Measurements from ENCODE around the gene ARF6.
"Not testable (repeated sequence)": the region's sequence is repeated elsewhere in the genome, so short reads cannot be mapped to it uniquely, and the experiment has no call there.

The ARF6 gene

DNA sequence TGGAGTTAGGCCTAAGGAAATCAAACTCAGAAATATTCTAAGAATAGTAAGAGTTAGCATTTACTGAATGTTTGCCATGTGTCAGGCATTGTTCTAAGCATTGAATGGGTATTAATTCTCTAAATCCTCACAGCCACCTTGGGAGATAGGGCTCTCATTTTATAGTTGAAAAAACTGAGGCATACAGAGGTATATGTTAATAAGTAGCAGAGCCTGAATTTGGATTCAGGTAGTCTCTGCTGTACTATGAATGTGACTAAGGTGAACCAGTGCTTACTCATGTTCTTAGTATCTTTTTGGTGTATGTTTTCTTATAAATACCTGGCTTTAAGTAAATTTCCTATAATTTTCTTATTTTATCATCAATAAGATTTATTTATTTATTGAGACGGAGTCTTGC lies 8.1 kb downstream of the ARF6 start:
- in situ Hi-C loops (cut with MboI; ENCODE audit: low sequenced_read_pairs) = no loop called here

GRCh38 chr14:49902679-49903246 lies 9.9 kb downstream of the ARF6 start:
- in situ Hi-C loops (cut with MboI; ENCODE audit: low sequenced_read_pairs) = not testable (repeated sequence)

- in situ Hi-C loops (cut with MboI; ENCODE audit: low sequenced_read_pairs) = no loop called here
Measured at GRCh38 chr14:49904270-49904669, 11.4 kb downstream of the ARF6 start.

DNA sequence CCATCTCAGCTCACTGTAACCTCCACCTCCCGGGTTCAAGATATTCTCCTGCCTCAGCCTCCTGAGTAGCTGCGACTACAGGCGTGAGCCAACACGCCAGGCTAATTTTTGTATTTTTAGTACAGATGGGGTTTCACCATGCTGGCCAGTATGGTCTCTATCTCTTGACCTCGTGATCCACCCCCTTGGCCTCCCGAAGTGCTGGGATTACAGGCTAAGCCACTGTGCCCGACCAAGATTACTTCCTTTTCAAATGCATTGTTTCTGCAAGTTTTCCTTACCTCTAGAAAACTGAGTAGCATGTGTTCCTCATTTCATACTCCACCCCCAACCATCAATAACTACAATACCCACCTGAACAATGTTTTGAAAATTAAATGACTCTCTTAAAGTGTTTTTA lies 13.1 kb downstream of the ARF6 start:
- in situ Hi-C loops (cut with MboI; ENCODE audit: low sequenced_read_pairs) = no loop called here

DNA sequence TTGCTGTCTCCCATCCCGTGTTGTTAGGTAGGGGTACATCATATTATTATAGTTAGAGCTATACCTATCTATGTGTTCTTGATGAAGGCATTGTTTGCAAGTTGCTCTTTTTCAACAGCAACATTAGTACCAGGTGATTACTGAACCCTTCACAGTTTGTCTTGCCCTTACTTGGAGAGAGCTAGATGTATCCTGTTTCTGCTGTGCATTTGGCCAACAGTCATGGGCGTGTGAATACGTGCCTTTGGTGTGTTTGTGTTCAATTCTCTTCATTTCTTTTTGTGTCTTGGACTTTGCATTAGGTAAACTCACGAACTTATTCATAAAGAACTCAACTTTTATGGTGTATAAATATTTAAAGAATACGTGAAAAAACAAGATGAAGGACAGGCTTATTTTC lies 14.3 kb downstream of the ARF6 start:
- in situ Hi-C loops (cut with MboI; ENCODE audit: low sequenced_read_pairs) = no loop called here

DNA sequence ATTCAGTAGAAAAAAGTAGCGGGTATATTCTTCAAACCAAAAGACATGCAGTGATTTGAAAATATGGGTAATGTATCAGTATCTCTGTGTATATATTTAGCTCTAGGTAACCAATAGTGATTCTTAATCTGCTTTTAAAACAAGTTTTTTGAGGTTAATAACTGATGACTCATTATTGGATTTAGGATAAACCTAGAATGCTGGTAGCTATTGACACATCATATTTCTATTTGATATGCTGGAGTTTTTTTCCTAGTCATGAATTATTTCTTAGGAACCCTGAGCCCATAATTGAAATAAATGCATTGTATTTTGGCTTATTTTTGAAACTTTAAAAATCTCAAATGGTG lies 15.5 kb downstream of the ARF6 start:
- in situ Hi-C loops (cut with MboI; ENCODE audit: low sequenced_read_pairs) = no loop called here

- in situ Hi-C loops (cut with MboI; ENCODE audit: low sequenced_read_pairs) = no loop called here
Measured at GRCh38 chr14:49909016-49909415, 16.1 kb downstream of the ARF6 start.

DNA sequence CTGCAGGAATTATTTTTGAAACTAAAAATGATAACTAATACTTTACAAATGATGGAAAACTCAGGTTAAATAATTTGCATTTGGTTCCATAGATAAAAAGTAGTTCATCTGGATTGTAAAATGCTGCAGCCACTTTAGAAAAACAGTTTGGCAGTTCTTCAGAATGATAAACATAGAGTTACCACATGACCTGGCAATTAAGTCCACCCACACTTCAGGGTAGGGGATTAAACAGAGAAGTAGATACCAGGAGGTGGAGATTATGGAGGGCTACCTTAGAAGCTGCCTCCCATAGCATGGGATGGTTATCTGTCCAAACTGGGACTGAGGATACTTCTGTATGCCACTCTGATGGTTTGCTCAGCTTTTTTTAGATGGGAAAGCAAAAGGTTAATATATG lies 22.2 kb downstream of the ARF6 start:
- in situ Hi-C loops (cut with MboI; ENCODE audit: low sequenced_read_pairs) = no loop called here

DNA sequence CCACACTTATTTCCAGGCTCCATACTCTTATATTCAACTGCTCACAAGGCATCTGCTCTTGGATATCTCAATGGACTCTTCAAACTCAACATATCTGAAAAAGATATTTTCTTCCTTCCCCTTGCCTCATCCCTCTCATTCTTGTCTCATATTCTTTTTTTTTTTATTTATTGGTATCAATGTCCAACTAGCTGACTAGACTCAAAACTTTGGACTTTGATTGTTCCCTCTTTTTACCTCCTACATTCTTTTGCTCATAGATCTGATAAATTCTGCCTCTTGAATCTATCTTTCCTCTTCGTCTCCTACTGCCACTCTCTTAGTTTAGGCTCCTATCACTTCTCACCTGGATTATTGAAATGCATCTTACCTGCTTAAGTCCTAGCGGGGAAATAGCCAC lies 25.8 kb downstream of the ARF6 start:
- in situ Hi-C loops (cut with MboI; ENCODE audit: low sequenced_read_pairs) = no loop called here

- in situ Hi-C loops (cut with MboI; ENCODE audit: low sequenced_read_pairs) = no loop called here
Measured at GRCh38 chr14:49919825-49920659, 27.2 kb downstream of the ARF6 start.

- in situ Hi-C loops (cut with MboI; ENCODE audit: low sequenced_read_pairs) = no loop called here
Measured at GRCh38 chr14:49920935-49921334, 28.1 kb downstream of the ARF6 start.

- in situ Hi-C loops (cut with MboI; ENCODE audit: low sequenced_read_pairs) = no loop called here
Measured at GRCh38 chr14:49921401-49921800, 28.5 kb downstream of the ARF6 start.

GRCh38 chr14:49923442-49923841 lies 30.6 kb downstream of the ARF6 start:
- in situ Hi-C loops (cut with MboI; ENCODE audit: low sequenced_read_pairs) = no loop called here

- in situ Hi-C loops (cut with MboI; ENCODE audit: low sequenced_read_pairs) = no loop called here
Measured at GRCh38 chr14:49923881-49924280, 31.0 kb downstream of the ARF6 start.

DNA sequence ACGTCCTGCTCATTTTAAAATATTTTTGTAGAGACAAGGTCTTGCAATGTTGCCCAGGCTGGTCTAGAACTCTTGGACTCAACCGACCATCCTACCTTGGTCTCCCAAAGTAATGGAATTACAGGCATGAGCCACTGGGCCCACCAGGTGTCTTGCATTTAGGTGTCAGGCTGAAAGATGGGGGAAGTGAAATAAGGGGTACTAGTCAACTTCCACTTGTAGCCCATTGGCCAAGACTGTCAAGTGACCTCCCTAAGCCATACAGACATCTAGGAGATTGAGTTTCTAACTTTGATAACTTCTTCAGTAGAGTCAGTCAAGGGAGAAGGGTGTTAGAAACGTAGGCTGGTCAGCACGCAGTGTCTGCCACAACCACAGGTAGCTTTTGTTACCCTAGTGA lies 32.0 kb downstream of the ARF6 start:
- in situ Hi-C loops (cut with MboI; ENCODE audit: low sequenced_read_pairs) = no loop called here

DNA sequence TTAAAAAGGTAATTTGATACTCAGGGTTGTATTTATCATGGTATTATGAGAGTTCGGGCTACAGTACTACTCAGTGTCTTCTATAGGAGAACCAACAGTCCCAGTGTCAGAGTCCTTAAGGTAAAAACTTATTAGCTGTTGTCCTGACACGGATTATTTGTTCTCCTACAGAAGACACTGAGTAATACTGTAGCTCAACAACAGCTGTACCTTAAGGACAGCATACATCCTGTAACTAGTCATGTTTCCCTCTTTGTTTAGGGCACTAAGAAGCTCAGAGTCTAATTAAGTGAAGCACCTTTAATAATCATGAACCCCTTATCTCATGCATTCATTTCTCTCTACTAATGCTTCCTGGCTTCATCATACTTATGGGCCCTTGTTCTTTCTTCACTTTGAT lies 33.9 kb downstream of the ARF6 start:
- in situ Hi-C loops (cut with MboI; ENCODE audit: low sequenced_read_pairs) = no loop called here

GRCh38 chr14:49928015-49928414 lies 35.1 kb downstream of the ARF6 start:
- in situ Hi-C loops (cut with MboI; ENCODE audit: low sequenced_read_pairs) = no loop called here

- in situ Hi-C loops (cut with MboI; ENCODE audit: low sequenced_read_pairs) = no loop called here
Measured at GRCh38 chr14:49930720-49931119, 37.8 kb downstream of the ARF6 start.

DNA sequence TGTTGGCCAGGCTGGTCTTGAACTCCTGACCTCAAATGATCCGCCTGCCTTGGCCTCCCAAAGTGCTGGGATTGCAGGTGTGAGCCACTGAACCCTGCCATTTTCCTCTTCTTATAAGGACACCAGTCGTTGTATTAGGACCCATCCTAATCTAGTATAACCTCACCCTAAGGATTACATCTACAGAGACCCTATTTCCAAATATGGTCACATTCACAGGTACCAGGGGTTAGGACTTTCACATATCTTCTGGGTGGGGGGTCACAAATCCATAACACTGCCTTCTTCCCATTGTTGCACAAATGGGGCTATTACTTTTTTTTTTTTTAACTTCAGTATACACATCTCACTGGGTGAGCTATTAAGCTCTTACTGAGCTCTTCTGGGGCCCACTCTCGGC lies 38.6 kb downstream of the ARF6 start:
- in situ Hi-C loops (cut with MboI; ENCODE audit: low sequenced_read_pairs) = no loop called here

GRCh38 chr14:49933128-49933527 lies 40.2 kb downstream of the ARF6 start:
- in situ Hi-C loops (cut with MboI; ENCODE audit: low sequenced_read_pairs) = no loop called here

- in situ Hi-C loops (cut with MboI; ENCODE audit: low sequenced_read_pairs) = no loop called here
Measured at GRCh38 chr14:49933704-49934103, 40.8 kb downstream of the ARF6 start.

GRCh38 chr14:49934646-49935045 lies 41.8 kb downstream of the ARF6 start:
- in situ Hi-C loops (cut with MboI; ENCODE audit: low sequenced_read_pairs) = no loop called here

GRCh38 chr14:49935526-49935925 lies 42.6 kb downstream of the ARF6 start:
- in situ Hi-C loops (cut with MboI; ENCODE audit: low sequenced_read_pairs) = no loop called here
